Measurements from ENCODE around the gene CEP78.
"Not testable (repeated sequence)": the region's sequence is repeated elsewhere in the genome, so short reads cannot be mapped to it uniquely, and the experiment has no call there.

The CEP78 gene

GRCh38 chr9:78235762-78236550, at the start of gene CEP78:
Gene CEP78 (plus strand): TSS chr9:78236075. CDS start chr9:78236351, 276 bp downstream.
- DNase-seq = peak; percentile 88

GRCh38 chr9:78187763-78188484, 48.0 kb upstream of the CEP78 start:
- no peak for DNase-seq

GRCh38 chr9:78188594-78188993, 47.3 kb upstream of the CEP78 start:
- DNase-seq = no peak

- no peak for DNase-seq
Measured at GRCh38 chr9:78189001-78189400, 46.9 kb upstream of the CEP78 start.

- DNase-seq = no peak
Measured at GRCh38 chr9:78189461-78189860, 46.4 kb upstream of the CEP78 start.

GRCh38 chr9:78191931-78192330, 43.9 kb upstream of the CEP78 start:
- no peak for DNase-seq

GRCh38 chr9:78196258-78196657, 39.6 kb upstream of the CEP78 start:
- DNase-seq = no peak

GRCh38 chr9:78201158-78201777, 34.6 kb upstream of the CEP78 start:
- peak; percentile 40 for DNase-seq

- DNase-seq = no peak
Measured at GRCh38 chr9:78207319-78207718, 28.6 kb upstream of the CEP78 start.

GRCh38 chr9:78207901-78208300, 28.0 kb upstream of the CEP78 start:
- no peak for DNase-seq

GRCh38 chr9:78209127-78209526, 26.7 kb upstream of the CEP78 start:
- no peak for DNase-seq

- no peak for DNase-seq
Measured at GRCh38 chr9:78210841-78211301, 25.0 kb upstream of the CEP78 start.

GRCh38 chr9:78212868-78213267, 23.0 kb upstream of the CEP78 start:
- DNase-seq = no peak

- DNase-seq = no peak
Measured at GRCh38 chr9:78213712-78214111, 22.2 kb upstream of the CEP78 start.

GRCh38 chr9:78214492-78214891, 21.4 kb upstream of the CEP78 start:
- no peak for DNase-seq

- no peak for DNase-seq
Measured at GRCh38 chr9:78215706-78216105, 20.2 kb upstream of the CEP78 start.

GRCh38 chr9:78218890-78219289, 17.0 kb upstream of the CEP78 start:
- DNase-seq = no peak

GRCh38 chr9:78221425-78221824, 14.4 kb upstream of the CEP78 start:
- DNase-seq = no peak

- not testable (repeated sequence) for DNase-seq
Measured at GRCh38 chr9:78221841-78222240, 14.0 kb upstream of the CEP78 start.

GRCh38 chr9:78230761-78231160, 5.1 kb upstream of the CEP78 start:
- DNase-seq = no peak

- DNase-seq = not testable (repeated sequence)
Measured at GRCh38 chr9:78232471-78232870, 3.4 kb upstream of the CEP78 start.

GRCh38 chr9:78234810-78235209, 1.1 kb upstream of the CEP78 start:
- no peak for DNase-seq

GRCh38 chr9:78235256-78235761, 566 bp upstream of the CEP78 start:
- no peak for DNase-seq

- DNase-seq = no peak
Measured at GRCh38 chr9:78236551-78236910, 656 bp downstream of the CEP78 start.
